Measurements from ENCODE around the gene DOK7.

DNA sequence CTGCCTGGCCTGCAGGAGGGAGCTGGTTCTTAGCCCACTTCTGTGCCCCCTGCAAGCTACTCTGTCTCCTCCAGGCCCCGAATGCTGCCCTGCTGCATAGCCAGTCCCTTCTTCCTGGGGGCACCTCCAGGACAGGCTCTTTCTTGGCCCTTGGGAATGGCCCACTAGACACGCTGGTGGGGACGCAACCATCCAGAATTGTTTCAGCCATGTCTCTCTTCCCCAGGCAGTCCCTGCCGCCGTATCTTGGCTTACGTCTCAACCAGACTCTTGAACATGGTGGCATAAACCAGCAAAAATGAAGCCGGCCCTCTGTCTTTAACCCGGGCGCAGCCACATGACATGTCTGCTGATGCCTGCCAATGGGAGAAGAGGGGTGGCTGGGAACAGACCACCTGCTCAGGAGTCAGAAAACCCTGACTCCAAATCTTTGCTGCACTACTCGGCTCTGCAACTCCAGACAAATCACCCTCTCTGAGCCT, 60.1 kb downstream of the DOK7 start:
- TF ChIP-seq POLR2A (IDR thresholded peaks at IDR 0.05; ENCODE audit: low read depth, low read length), result no peak
- TF ChIP-seq, protein P1, sequence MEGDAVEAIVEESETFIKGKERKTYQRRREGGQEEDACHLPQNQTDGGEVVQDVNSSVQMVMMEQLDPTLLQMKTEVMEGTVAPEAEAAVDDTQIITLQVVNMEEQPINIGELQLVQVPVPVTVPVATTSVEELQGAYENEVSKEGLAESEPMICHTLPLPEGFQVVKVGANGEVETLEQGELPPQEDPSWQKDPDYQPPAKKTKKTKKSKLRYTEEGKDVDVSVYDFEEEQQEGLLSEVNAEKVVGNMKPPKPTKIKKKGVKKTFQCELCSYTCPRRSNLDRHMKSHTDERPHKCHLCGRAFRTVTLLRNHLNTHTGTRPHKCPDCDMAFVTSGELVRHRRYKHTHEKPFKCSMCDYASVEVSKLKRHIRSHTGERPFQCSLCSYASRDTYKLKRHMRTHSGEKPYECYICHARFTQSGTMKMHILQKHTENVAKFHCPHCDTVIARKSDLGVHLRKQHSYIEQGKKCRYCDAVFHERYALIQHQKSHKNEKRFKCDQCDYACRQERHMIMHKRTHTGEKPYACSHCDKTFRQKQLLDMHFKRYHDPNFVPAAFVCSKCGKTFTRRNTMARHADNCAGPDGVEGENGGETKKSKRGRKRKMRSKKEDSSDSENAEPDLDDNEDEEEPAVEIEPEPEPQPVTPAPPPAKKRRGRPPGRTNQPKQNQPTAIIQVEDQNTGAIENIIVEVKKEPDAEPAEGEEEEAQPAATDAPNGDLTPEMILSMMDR (IDR thresholded peaks at IDR 0.05; ENCODE audit: extremely low read depth in 1 of 2, insufficient read depth in 1 of 2, low read depth in 1 of 2, low read length in 2 of 2), result no peak

Measured in endothelial cell of umbilical vein (primary cell).